ENCODE data around the gene PIK3R2.

PIK3R2 gene

DNA sequence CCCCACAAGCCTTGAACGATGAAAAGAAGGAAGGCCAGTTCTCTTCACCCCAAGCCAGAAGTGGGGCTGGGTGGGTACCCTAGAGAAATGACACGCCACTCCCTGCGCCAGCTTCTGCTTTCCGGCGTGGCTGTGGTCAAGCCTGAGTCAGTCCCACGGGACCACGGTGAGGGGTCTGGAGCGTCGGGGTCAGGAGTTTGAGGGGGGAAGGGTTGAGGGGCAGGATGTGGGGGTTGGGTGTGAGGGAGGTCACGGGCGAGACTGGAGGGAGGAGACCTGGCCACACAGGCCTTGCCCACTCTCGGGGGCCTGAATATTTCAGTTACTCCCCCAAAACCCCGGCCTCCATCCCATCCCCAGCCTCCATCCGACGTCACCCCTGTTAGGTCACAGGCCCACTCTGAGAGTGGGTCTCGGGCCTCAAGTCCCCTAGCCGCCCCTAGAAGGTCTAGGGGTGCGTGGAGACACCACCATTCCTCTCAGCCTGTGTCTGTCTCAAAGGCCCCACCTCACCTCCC, 20.1 kb downstream of the PIK3R2 start:
- no peak for DNase-seq (ENCODE audit: low spot score)

- DNase-seq (ENCODE audit: low spot score), result no peak
Observed at GRCh38 chr19:18173572-18174288, 20.8 kb downstream of the PIK3R2 start, which contains the start of gene IFI30. IFI30 (plus strand) TSS chr19:18173813; CDS start chr19:18173842, 29 bp downstream.

DNA sequence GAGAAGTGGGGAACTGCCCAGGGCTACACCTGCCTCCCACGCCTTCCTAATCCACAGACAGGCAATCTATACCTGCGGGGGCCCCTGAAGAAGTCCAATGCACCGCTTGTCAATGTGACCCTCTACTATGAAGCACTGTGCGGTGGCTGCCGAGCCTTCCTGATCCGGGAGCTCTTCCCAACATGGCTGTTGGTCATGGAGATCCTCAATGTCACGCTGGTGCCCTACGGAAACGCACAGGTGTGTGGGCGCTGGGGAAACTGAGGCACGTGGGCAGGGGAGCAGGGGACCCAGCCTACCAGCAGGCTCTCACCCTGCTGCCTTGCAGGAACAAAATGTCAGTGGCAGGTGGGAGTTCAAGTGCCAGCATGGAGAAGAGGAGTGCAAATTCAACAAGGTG, 22.0 kb downstream of the PIK3R2 start:
- DNase-seq (ENCODE audit: low spot score), result no peak

DNA sequence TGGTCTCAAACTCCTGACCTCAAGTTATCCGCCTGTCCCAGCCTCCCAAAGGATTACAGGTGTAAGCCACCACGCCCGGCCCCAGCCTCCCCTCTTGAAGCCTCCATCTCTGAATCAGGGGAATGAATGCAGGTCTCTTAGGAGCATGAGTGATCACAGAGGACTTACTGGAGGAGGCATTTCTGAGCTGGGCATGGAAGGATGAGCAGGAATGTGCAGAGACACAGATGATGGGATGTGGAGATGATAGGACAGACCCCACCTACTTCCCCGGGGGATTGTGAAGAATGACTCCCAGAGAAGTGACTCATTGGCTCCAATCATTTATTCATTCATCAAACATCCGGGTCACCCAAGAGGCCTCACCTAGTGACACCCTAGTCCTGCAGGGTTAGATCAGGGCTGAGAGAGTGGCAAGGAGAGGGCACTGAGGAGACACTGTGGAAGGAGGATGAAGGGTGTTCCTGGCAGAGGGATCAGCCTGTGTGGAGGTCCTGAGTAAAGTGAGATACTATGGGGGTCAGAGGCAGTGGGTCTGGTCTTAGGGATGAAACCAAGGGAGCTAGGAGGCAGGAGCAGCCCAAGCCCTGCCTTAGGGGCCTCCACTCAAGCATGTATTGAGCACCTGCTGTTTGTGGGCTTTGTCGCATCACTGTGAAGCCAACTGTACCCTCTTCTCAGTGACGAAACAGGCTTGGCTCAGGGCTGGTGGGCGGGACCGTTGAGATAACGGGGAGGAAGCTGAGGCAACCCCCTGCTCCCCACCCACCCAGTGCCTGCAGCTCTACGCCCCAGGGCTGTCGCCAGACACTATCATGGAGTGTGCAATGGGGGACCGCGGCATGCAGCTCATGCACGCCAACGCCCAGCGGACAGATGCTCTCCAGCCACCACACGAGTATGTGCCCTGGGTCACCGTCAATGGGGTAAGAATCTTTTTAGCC, 23.7 kb downstream of the PIK3R2 start:
- DNase-seq (ENCODE audit: low spot score), result no peak

- no peak for DNase-seq (ENCODE audit: low spot score)
Observed at GRCh38 chr19:18179957-18180356, 27.0 kb downstream of the PIK3R2 start.

GRCh38 chr19:18183529-18183928, 30.6 kb downstream of the PIK3R2 start:
- DNase-seq (ENCODE audit: low spot score), result no peak

GRCh38 chr19:18185538-18185937, 32.6 kb downstream of the PIK3R2 start:
- DNase-seq (ENCODE audit: low spot score), result no peak

DNA sequence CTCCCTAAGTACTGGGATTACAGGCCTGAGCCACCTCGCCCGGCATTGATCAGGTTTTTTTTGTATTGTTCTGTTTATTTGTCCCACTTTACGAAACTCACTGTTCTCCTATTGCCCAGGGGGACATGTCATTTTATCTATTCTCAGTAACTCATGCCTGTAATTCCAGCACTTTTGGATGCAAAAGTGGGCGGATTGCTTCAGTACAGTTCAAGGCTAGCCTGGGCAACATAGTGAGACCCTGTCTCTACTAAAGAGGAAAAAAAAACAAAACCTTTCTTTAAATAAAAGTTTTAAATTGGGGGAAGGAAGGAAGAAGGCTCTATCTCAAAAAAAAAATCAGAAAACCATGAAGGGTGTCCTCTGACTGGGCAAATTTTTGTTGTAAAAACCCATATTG, 37.3 kb downstream of the PIK3R2 start:
- DNase-seq (ENCODE audit: low spot score), result no peak

GRCh38 chr19:18191640-18192062, 38.7 kb downstream of the PIK3R2 start:
- no peak for DNase-seq (ENCODE audit: low spot score)

- peak; percentile 100 for DNase-seq (ENCODE audit: low spot score)
Observed at GRCh38 chr19:18192673-18193387, 39.9 kb downstream of the PIK3R2 start, which contains the start of gene MPV17L2. MPV17L2 (plus strand) TSS chr19:18193218; CDS start chr19:18193282, 64 bp downstream.

DNA sequence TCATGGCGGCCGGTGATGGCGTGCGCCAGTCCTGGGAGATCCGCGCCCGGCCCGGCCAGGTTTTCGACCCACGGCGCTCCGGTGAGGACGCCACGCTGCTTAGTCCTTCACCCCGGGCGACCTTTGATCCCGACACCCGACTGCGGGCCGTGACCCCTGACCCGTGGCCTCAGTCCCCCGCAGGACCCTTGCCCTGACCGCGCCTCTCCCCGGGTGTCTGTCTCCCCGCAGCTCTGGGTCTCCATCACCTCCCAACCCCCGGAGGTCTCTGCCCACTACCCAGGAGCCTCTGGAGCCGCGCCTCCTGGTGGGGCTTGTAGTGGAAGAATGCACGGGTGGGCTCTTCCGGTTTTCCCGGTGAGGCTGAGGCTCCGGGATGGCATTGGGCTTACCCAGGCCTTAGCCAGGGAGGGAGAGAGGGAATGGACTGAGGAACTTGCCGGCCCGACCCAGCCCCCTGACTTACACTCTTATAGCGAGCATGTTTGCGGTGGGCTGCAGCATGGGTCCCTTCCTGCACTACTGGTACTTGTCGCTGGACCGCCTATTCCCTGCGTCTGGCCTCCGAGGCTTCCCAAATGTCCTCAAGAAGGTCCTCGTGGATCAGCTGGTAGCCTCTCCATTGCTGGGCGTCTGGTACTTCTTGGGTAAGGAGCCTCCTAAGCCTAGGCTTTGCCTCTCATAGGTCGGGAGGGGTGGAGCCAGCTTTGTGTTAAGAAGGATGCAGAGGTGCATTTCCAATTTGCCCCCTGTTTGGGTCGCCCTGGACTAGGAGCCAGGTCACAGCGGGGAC, 40.6 kb downstream of the PIK3R2 start:
- no peak for DNase-seq (ENCODE audit: low spot score)

- DNase-seq (ENCODE audit: low spot score), result no peak
Observed at GRCh38 chr19:18194181-18194530, 41.2 kb downstream of the PIK3R2 start.

DNA sequence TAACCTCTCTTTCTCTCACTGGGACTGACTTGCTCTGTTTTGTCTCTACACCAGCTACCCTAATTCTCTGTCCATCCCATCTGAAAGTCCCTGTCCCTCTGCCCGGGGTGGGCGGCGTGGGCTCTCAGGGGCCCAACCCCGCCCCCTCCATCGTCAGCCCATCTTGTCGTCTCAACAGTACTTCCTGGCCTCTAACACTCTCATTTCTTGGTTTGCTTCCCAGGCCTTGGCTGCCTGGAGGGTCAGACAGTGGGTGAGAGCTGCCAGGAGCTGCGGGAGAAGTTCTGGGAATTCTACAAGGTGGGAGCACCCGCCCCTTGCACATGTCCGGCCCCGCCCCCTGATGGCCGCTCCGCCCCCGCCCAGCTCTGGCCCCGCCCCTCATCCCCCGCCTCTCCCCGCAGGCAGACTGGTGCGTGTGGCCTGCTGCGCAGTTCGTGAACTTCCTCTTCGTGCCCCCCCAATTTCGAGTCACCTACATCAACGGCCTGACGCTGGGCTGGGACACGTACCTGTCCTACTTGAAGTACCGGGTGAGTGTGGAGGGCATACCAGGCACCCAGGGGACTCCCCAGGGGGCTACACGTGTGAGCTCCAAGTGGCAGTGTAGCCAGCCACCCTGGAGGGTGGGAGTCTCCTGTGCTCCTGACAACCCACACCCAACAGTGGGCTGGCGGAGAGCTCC, 41.7 kb downstream of the PIK3R2 start:
- DNase-seq (ENCODE audit: low spot score), result no peak

DNA sequence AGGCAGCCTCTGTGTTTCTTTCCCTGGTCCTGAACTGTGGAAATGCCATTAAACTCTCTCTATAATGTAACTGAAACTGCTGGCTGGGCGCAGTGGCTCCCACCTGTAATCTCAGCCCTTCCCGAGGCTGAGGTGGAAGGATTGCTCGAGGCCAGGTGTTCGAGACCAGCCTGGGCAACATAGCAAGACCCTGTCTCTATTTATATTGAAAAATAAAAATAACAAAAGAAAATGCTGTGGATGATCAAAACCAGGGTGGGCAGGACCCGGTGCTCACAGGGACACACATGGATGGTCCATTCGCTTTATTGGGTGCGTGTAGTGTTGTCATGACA, 43.5 kb downstream of the PIK3R2 start:
- DNase-seq (ENCODE audit: low spot score), result no peak

DNA sequence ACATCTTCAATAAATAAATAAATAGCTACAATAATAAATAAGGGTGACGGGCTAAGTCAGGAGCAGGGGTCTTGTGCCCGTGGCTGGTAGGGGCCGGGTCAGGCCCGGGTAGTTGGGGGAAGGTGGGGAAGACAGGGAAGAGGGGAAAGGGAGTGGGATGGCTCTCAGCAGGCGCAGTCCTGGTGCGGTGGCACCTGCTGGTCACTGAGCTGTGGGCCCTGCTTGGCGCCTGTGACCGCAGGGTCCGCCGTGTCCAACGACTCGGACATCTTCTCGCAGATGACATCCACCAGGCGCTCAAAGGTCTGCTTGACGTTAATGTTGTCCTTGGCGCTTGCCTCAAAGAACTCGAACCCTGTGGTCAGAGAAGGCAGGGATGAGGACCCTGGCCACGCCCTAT, 44.3 kb downstream of the PIK3R2 start:
- no peak for DNase-seq (ENCODE audit: low spot score)

GRCh38 chr19:18197941-18198340, 45.0 kb downstream of the PIK3R2 start:
- no peak for DNase-seq (ENCODE audit: low spot score)

- DNase-seq (ENCODE audit: low spot score), result no peak
Observed at GRCh38 chr19:18198374-18198773, 45.4 kb downstream of the PIK3R2 start.

GRCh38 chr19:18202397-18202777, 49.4 kb downstream of the PIK3R2 start:
- no peak for DNase-seq (ENCODE audit: low spot score)

GRCh38 chr19:18202778-18203407, 49.9 kb downstream of the PIK3R2 start:
- no peak for DNase-seq (ENCODE audit: low spot score)

- DNase-seq (ENCODE audit: low spot score), result no peak
Observed at GRCh38 chr19:18203408-18203862, 50.5 kb downstream of the PIK3R2 start.

Measured in kidney capillary endothelial cell (primary cell).